Measurements from ENCODE around the gene ZBTB25.
"Not testable (repeated sequence)": the region's sequence is repeated elsewhere in the genome, so short reads cannot be mapped to it uniquely, and the experiment has no call there.

Gene ZBTB25

GRCh38 chr14:64531567-64531966 is 27.9 kb upstream of the ZBTB25 start:
- Mint-ChIP-seq H3K27ac (no peak overlapping the region), H3K4me3 (no peak overlapping the region), H3K9me3 (no peaks in the 10 kb centered on the region), H3K27me3 (no peaks in the 10 kb centered on the region), H3K4me1 (ENCODE audit: low read depth) (no peaks in the 10 kb centered on the region), H3K36me3 (ENCODE audit: low read depth) (peaks cover 21% of the 10 kb centered on the region)
- intact Hi-C loops (cut with micrococcal nuclease) = no loop called here

GRCh38 chr14:64525354-64525753 is 21.7 kb upstream of the ZBTB25 start:
- Mint-ChIP-seq H3K27ac (no peak overlapping the region), H3K36me3 (ENCODE audit: low read depth) (peaks cover 37% of the 10 kb centered on the region), H3K4me1 (ENCODE audit: low read depth) (peaks cover 5% of the 10 kb centered on the region), H3K27me3 (no peaks in the 10 kb centered on the region), H3K9me3 (no peaks in the 10 kb centered on the region), H3K4me3 (no peak overlapping the region)
- intact Hi-C loops (cut with micrococcal nuclease) = no loop called here

GRCh38 chr14:64522591-64523355 is 19.1 kb upstream of the ZBTB25 start:
- peaks cover 10% of the 10 kb centered on the region for H3K4me1 Mint-ChIP-seq (ENCODE audit: low read depth)
- intact Hi-C loops (cut with micrococcal nuclease) = no loop called here

DNA sequence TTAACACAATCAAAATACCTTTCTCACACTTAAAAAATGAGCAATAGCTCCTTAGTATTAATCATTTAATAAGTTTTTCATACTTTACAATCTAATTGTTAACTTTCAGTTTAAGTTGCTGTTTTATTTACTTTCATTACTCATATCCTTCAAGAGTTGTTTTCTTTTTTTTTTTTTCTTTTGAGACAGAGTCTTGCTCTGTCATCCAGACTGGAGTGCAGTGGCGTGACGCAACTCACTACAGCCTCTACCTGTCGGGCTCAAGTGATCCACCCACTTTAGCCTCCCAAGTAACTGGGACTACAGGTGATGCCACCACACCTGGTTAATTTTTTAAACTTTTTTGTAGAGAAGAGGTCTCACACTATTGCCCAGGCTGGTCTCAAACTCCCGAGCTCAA is 17.1 kb upstream of the ZBTB25 start:
- Mint-ChIP-seq H3K4me3 (no peak overlapping the region), H3K9me3 (no peaks in the 10 kb centered on the region), H3K27ac (no peak overlapping the region), H3K27me3 (no peaks in the 10 kb centered on the region), H3K36me3 (ENCODE audit: low read depth) (peaks cover 7% of the 10 kb centered on the region), H3K4me1 (ENCODE audit: low read depth) (peaks cover 18% of the 10 kb centered on the region)
- intact Hi-C loops (cut with micrococcal nuclease) = no loop called here

More at GRCh38 chr14:64522591-64523355, 19.1 kb upstream of the ZBTB25 start:
- H3K9me3 Mint-ChIP-seq = no peaks in the 10 kb centered on the region
- no peaks in the 10 kb centered on the region for H3K27me3 Mint-ChIP-seq
- peaks cover 21% of the 10 kb centered on the region for H3K36me3 Mint-ChIP-seq (ENCODE audit: low read depth)
- H3K4me3 Mint-ChIP-seq = no peak overlapping the region
- no peak overlapping the region for H3K27ac Mint-ChIP-seq

DNA sequence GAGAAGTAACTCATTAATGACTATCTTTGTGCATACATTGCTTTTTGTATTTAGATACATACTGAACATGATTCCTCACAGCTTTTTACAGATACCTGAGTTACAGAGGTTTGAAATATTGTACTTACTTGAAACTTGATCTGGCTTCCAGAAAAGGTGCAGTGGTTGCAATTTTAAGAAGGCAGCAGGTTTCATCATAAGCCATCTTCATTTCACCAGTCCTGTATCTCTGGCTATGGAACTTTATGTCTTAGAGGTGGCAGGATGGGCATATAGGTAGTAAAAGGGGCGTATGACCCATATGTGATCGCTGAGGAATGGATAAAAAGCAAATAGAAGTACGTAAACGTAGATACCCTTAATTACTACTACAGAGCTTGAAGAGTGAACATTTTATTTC is 14.6 kb upstream of the ZBTB25 start:
- Mint-ChIP-seq H3K27me3 (no peaks in the 10 kb centered on the region), H3K27ac (no peak overlapping the region), H3K36me3 (ENCODE audit: low read depth) (peaks cover 9% of the 10 kb centered on the region), H3K4me3 (no peak overlapping the region), H3K9me3 (no peaks in the 10 kb centered on the region), H3K4me1 (ENCODE audit: low read depth) (peaks cover 26% of the 10 kb centered on the region)
- intact Hi-C loops (cut with micrococcal nuclease) = no loop called here

DNA sequence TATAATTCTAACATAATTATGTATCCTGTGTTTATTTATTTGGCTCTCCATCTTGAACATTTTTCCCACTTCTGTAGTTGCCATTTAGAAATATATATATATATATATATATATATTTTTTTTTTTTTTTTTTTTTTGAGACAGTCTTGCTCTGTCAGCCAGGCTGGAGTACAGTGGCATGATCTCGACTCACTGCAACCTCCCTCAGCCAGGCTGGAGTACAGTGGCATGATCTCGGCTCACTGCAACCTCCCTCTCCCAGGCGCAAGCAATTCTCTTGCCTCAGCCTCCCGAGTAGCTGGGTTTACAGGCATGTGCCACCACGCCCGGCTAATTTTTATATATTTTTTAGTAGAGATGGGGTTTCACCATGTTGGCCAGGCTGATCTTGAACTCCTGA is 14.0 kb upstream of the ZBTB25 start:
- intact Hi-C loops (cut with micrococcal nuclease); H3K27ac Mint-ChIP-seq; H3K9me3 Mint-ChIP-seq; H3K27me3 Mint-ChIP-seq; H3K36me3 Mint-ChIP-seq (ENCODE audit: low read depth); H3K4me3 Mint-ChIP-seq: not testable (repeated sequence)
- H3K4me1 Mint-ChIP-seq (ENCODE audit: low read depth) = peaks cover 26% of the 10 kb centered on the region

DNA sequence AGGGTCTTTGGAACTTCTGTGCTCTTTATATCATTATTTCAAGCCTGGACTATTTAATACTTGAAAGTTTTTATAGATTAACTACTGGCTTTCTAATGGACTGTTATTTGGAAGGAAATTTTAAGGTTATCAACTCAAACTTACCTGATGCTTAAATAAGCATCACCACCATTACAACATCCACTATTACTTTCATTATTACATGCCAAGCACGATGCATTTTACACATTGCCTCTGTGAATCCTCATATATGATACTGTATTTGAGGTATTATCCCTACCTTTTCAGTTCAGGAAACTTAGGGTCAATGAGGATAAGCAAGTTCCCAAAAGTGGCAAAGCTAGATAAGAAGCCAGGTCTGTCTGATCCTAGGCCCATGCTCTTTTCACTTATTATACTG is 13.3 kb upstream of the ZBTB25 start:
- Mint-ChIP-seq H3K9me3 (no peaks in the 10 kb centered on the region), H3K27me3 (no peaks in the 10 kb centered on the region), H3K27ac (no peak overlapping the region), H3K4me3 (no peak overlapping the region), H3K4me1 (ENCODE audit: low read depth) (peaks cover 26% of the 10 kb centered on the region), H3K36me3 (ENCODE audit: low read depth) (peaks cover 9% of the 10 kb centered on the region)
- intact Hi-C loops (cut with micrococcal nuclease) = no loop called here

- Mint-ChIP-seq H3K36me3 (ENCODE audit: low read depth) (peaks cover 9% of the 10 kb centered on the region), H3K4me1 (ENCODE audit: low read depth) (peaks cover 41% of the 10 kb centered on the region), H3K27me3 (no peaks in the 10 kb centered on the region), H3K4me3 (no peak overlapping the region), H3K9me3 (no peaks in the 10 kb centered on the region), H3K27ac (no peak overlapping the region)
- intact Hi-C loops (cut with micrococcal nuclease) = no loop called here
These were observed 11.4 kb upstream of the ZBTB25 start for GRCh38 chr14:64515053-64515452.

- Mint-ChIP-seq H3K9me3 (no peaks in the 10 kb centered on the region), H3K27me3 (no peaks in the 10 kb centered on the region), H3K4me1 (ENCODE audit: low read depth) (peaks cover 56% of the 10 kb centered on the region), H3K27ac (no peak overlapping the region), H3K36me3 (ENCODE audit: low read depth) (peaks cover 18% of the 10 kb centered on the region), H3K4me3 (no peak overlapping the region)
- intact Hi-C loops (cut with micrococcal nuclease) = loop anchor here (5.0 kb wide), 1 partner anchor 46 kb away; the partner anchor contains the start of gene AKAP5
These were observed 9.6 kb upstream of the ZBTB25 start for GRCh38 chr14:64513271-64513670.

DNA sequence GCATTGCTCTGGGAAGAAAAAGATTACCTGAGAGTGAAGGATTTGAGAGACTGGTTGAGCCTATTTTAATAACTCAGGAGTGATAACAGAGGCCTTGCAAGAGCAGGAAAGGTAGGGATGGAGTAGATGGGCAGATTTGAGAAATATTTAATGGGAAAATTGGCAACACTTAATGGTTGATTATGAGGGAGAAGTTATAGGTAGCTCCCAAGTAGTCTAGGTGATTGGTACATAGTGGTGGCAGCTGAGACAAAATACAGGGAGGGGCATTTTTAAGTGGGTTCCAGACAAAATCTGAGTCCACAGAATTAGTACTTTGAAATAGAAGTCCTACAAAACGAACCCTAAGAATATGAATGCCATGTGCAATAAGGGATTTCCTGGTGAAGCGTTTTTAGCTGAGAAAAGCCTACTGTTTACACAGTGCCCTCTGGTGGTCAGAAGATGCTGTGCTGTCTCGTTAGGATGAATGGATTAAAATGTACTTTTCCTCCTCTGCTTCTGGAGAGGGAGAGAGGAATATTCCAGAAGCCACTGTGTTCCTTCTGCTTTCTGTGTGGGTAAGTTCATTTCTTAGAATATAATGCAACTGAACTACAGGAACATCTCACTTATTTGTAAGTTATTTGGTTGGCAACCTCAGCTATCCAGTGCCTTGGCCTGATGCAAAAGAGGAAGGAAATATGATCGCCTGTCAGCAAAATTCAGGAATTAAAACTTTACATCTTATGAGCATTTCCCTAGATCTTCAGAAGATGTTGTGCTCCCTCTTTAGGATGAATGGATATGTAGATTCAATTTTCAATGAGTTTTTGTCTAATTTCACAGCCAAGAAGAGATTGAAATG is 7.4 kb upstream of the ZBTB25 start:
- Mint-ChIP-seq H3K4me1 (ENCODE audit: low read depth) (peaks cover 67% of the 10 kb centered on the region), H3K27me3 (no peaks in the 10 kb centered on the region), H3K27ac (peak overlapping the region; percentile 83), H3K9me3 (no peaks in the 10 kb centered on the region), H3K36me3 (ENCODE audit: low read depth) (peaks cover 31% of the 10 kb centered on the region), H3K4me3 (peak overlapping the region; percentile 62)
- intact Hi-C loops (cut with micrococcal nuclease) = loop anchor here (1.0 to 5.0 kb wide), 2 partner anchors 8 to 44 kb away; partner anchors contain the start of genes AKAP5 and ZBTB25

DNA sequence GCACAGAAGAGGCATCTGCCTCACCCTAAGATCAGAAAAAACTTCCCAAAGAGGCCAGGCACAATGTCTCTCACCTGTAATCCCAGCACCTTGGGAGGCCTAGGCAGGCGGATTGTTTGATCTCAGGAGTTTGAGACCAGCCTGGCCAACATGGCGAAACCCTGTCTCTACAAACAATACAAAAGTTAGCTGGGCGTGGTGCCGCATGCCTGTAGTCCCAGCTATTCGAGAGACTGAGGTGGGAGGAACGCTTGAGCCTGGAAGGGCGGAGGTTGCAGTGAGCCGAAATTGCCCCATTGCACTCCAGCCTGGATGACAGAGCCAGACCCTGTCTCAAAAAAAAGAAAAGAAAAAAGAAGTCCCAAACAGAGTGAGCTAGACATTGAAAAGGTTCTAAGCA is 5.4 kb upstream of the ZBTB25 start:
- H3K27ac Mint-ChIP-seq = peak overlapping the region; percentile 83

GRCh38 chr14:64508215-64508776 is 4.7 kb upstream of the ZBTB25 start:
- intact Hi-C loops (cut with micrococcal nuclease) = loop anchor here (10.0 kb wide), 1 partner anchor 407 kb away; the partner anchor contains the start of gene CHURC1
- H3K36me3 Mint-ChIP-seq (ENCODE audit: low read depth) = peaks cover 49% of the 10 kb centered on the region
- H3K9me3 Mint-ChIP-seq = no peaks in the 10 kb centered on the region
- peak overlapping the region; percentile 53 for H3K4me3 Mint-ChIP-seq
- H3K27ac Mint-ChIP-seq = peak overlapping the region; percentile 76
- no peaks in the 10 kb centered on the region for H3K27me3 Mint-ChIP-seq
- peaks cover 59% of the 10 kb centered on the region for H3K4me1 Mint-ChIP-seq (ENCODE audit: low read depth)

More for the DNA sequence above, 5.4 kb upstream of the ZBTB25 start:
- peaks cover 49% of the 10 kb centered on the region for H3K36me3 Mint-ChIP-seq (ENCODE audit: low read depth)
- peak overlapping the region; percentile 15 for H3K4me3 Mint-ChIP-seq
- no peaks in the 10 kb centered on the region for H3K27me3 Mint-ChIP-seq
- intact Hi-C loops (cut with micrococcal nuclease) = loop anchor here (10.0 kb wide), 1 partner anchor 406 kb away; the partner anchor contains the start of gene CHURC1
- H3K9me3 Mint-ChIP-seq = no peaks in the 10 kb centered on the region
- peaks cover 66% of the 10 kb centered on the region for H3K4me1 Mint-ChIP-seq (ENCODE audit: low read depth)

DNA sequence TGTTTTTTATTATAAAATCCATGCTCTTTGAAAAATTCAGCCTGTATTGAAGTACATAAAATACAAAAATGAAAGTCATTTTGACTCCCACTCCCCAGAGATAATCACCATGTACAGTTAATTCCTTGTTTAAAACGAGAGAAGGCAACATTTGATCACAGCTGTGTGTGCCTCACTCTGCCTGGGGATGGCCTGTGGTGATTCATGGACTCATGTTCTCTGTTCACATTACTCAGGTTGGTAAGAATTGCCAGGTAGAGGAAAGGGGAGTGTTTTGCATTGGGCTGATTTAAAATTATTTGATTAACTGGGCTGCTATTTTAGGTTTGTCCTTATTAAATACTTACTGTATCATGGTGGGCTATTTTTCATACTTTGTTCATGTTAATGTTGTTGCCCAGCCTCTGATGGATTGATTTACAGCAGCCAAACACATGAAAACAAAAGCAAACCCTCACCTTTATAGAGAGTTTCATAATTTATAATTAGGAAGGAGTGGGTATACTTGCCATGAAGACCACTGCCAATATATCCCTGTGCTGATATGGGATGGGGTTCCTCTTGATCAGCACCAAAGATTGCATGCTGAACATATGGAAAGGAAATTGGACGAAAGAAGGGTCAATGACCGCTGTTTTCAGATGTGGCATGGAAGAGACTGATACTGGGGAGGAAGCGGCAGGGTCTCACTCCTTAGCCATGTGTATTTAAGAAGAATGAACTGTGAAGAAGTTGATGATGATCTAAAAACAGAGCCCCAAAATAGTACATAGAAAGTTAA is 3.9 kb upstream of the ZBTB25 start:
- Mint-ChIP-seq H3K4me1 (ENCODE audit: low read depth) (peaks cover 63% of the 10 kb centered on the region), H3K36me3 (ENCODE audit: low read depth) (peaks cover 56% of the 10 kb centered on the region), H3K27me3 (no peaks in the 10 kb centered on the region), H3K27ac (peak overlapping the region; percentile 76), H3K4me3 (peak overlapping the region; percentile 41), H3K9me3 (no peaks in the 10 kb centered on the region)
- intact Hi-C loops (cut with micrococcal nuclease) = loop anchor here (10.0 kb wide), 1 partner anchor 407 kb away; the partner anchor contains the start of gene CHURC1

Data from dendritic cell treated with granulocyte-macrophage colony-stimulating factor and Interleukin-4, amounts not matched to agents 40 ng/mL and 50 ng/mL, for 4 days (primary cell).